Loucy (cell line): ENCODE results near the gene CDC42EP3.

Source experiments
- CTCF ChIP-seq: fragments of 200-600 bp; sonication (generic); conservative IDR thresholded peaks from 2 replicates; pipeline ENCODE4 v1.5.1; 2014; ENCODE audit warnings: mild to moderate bottlenecking, antibody characterized with exemption, low read length
- EZH2phosphoT487 ChIP-seq: fragments of 200-600 bp; IDR thresholded peaks from 2 replicates; pipeline ENCODE4 v1.6.1; 2018; ENCODE audit warnings: antibody characterized with exemption, mild to moderate bottlenecking, moderate library complexity, borderline replicate concordance

- TF ChIP-seq CTCF, result no peak
- TF ChIP-seq EZH2phosphoT487, result no peak
Observed at GRCh38 chr2:37601569-37601968, 69.9 kb downstream of the CDC42EP3 start.
